H1 (cell line): Measurements from ENCODE around the gene ZBTB9. TPM values are rescaled to one million over a fixed set of nuclear protein-coding genes. Genes with fewer than 3 reads are reported as not detected.

Experiments used
- CTCF ChIA-PET: fragments of 300-600 bp; sonication (Branson Sonifier 250); formaldehyde crosslinking; loops from one replicate; lab custom pipeline; 2021; ENCODE audit not compliant: partially characterized antibody; lab: Charles Lee
- POLR2A ChIA-PET: fragments of 300-600 bp; sonication (Branson Sonifier 250); formaldehyde crosslinking; loops from one replicate; lab custom pipeline; 2021; ENCODE audit warnings: inconsistent platforms; ENCODE audit not compliant: partially characterized antibody; lab: Charles Lee
- DNase-seq, 2 experiments: peaks; one replicate each; pipeline versions ENCODE4 v3.0.0 to v3.0.0-alpha.2; 2010 to 2022; ENCODE audit warnings: low spot score in 2 of 2, low read depth in 1 of 2, mixed read lengths in 1 of 2
- FAIRE-seq: peaks from 2 replicates; lab custom pipeline; 2011; peaks lifted over from hg19 to GRCh38; lab: Jason Lieb, UNC
- H2AFZ ChIP-seq: 2 replicates; pipeline ENCODE4 v1.8.1; 2012; ENCODE audit warnings: low read length, inconsistent platforms
- H2AK5ac ChIP-seq: 2 replicates; pipeline ENCODE4 v1.6.1; 2013; ENCODE audit warnings: low read depth, low read length
- H2BK120ac ChIP-seq: replicated peaks from 2 replicates; pipeline ENCODE3; 2013; ENCODE audit warnings: low read depth, low read length, inconsistent platforms
- H2BK12ac ChIP-seq: 2 replicates; pipeline ENCODE4 v1.6.1; 2013; ENCODE audit warnings: low read depth, low read length
- H2BK15ac ChIP-seq: 2 replicates; pipeline ENCODE4 v1.6.1; 2013; ENCODE audit warnings: low read length
- H2BK20ac ChIP-seq: 2 replicates; pipeline ENCODE4 v1.6.1; 2013; ENCODE audit warnings: low read length
- H2BK5ac ChIP-seq: 2 replicates; pipeline ENCODE4 v1.6.1; 2013; ENCODE audit warnings: low read depth, low read length
- H3K14ac ChIP-seq: 2 replicates; pipeline ENCODE4 v1.6.1; 2013; ENCODE audit warnings: inconsistent platforms; ENCODE audit not compliant: insufficient read length
- H3K18ac ChIP-seq: 2 replicates; pipeline ENCODE4 v1.6.1; 2013; ENCODE audit warnings: low read length; ENCODE audit errors: extremely low read depth
- H3K23ac ChIP-seq: 2 replicates; pipeline ENCODE4 v1.6.1; 2013; ENCODE audit warnings: inconsistent platforms; ENCODE audit not compliant: insufficient read length
- H3K23me2 ChIP-seq: 2 replicates; pipeline ENCODE4 v1.6.1; 2013; ENCODE audit warnings: low read depth, low read length
- H3K27ac ChIP-seq: 2 replicates; pipeline ENCODE4 v1.6.1; 2011; ENCODE audit warnings: low read depth, low read length, inconsistent platforms
- H3K27me3 ChIP-seq, 4 experiments: replicated peaks in 1 of 4; 1 replicate in 1 of 4; 2 replicates in 3 of 4; pipeline versions ENCODE4 v1.6.1 to v1.8.1; 2011 to 2013; ENCODE audit warnings: low read length in 3 of 4, mild to moderate bottlenecking in 3 of 4, inconsistent platforms in 2 of 4, mixed read lengths in 2 of 4, moderate library complexity in 1 of 4; ENCODE audit not compliant: control insufficient read depth in 3 of 4, insufficient read depth in 3 of 4; ENCODE audit errors: extremely low read depth in 1 of 4
- H3K36me3 ChIP-seq, 4 experiments: 2 replicates each; pipeline versions ENCODE4 v1.6.1 to v1.8.1; 2011 to 2013; ENCODE audit warnings: mild to moderate bottlenecking in 4 of 4, low read length in 3 of 4, moderate library complexity in 2 of 4, control low read depth in 1 of 4, inconsistent platforms in 1 of 4; ENCODE audit not compliant: insufficient read depth in 4 of 4, control insufficient read depth in 2 of 4
- H3K4ac ChIP-seq: replicated peaks from 2 replicates; pipeline ENCODE3; 2013; ENCODE audit warnings: low read length, low read depth, mixed read lengths, inconsistent platforms; ENCODE audit not compliant: insufficient read length
- H3K4me1 ChIP-seq, 4 experiments: replicated peaks in 1 of 4; 1 replicate in 1 of 4; 2 replicates in 3 of 4; pipeline versions ENCODE4 v1.6.1 to v1.8.1; 2011 to 2013; ENCODE audit warnings: low read length in 3 of 4, inconsistent platforms in 2 of 4, mixed read lengths in 1 of 4; ENCODE audit not compliant: insufficient read depth in 4 of 4, control insufficient read depth in 3 of 4
- H3K4me2 ChIP-seq, 2 experiments: 2 replicates each; pipeline versions ENCODE4 v1.6.1 to v1.8.1; 2011 to 2013; ENCODE audit warnings: low read depth in 2 of 2, low read length in 2 of 2, control low read depth in 1 of 2, inconsistent platforms in 1 of 2, mild to moderate bottlenecking in 1 of 2; ENCODE audit not compliant: insufficient read depth in 1 of 2
- H3K4me3 ChIP-seq, 4 experiments: fragments of 200-600, 300-600 bp in 1 of 4; sonication (generic), shearing (Covaris generic), sonication (Bioruptor Twin) in 1 of 4; 2 replicates each; pipeline versions ENCODE4 v1.5.1 to v1.8.1; 2011 to 2016; ENCODE audit warnings: low read length in 4 of 4, low read depth in 3 of 4, control low read depth in 2 of 4, inconsistent platforms in 2 of 4, mild to moderate bottlenecking in 2 of 4, mixed read lengths in 1 of 4, moderate library complexity in 1 of 4; ENCODE audit not compliant: insufficient read depth in 2 of 4; ENCODE audit errors: extremely low read depth in 1 of 4
- H3K56ac ChIP-seq: replicated peaks from 2 replicates; pipeline ENCODE3; 2013; ENCODE audit warnings: low read depth, mild to moderate bottlenecking, mixed read lengths, low read length, inconsistent platforms; ENCODE audit not compliant: insufficient read length
- H3K79me1 ChIP-seq: 2 replicates; pipeline ENCODE4 v1.6.1; 2013; ENCODE audit warnings: low read depth, low read length, control low read depth
- H3K79me2 ChIP-seq, 2 experiments: 2 replicates each; pipeline versions ENCODE4 v1.6.1 to v1.8.1; 2012 to 2013; ENCODE audit warnings: low read length in 2 of 2, mild to moderate bottlenecking in 2 of 2, inconsistent platforms in 1 of 2; ENCODE audit not compliant: insufficient read depth in 2 of 2, control insufficient read depth in 1 of 2
- H3K9ac ChIP-seq, 4 experiments: replicated peaks in 1 of 4; 1 replicate in 1 of 4; 2 replicates in 3 of 4; pipeline versions ENCODE4 v1.6.1 to v1.8.1; 2011 to 2013; ENCODE audit warnings: low read depth in 3 of 4, low read length in 3 of 4, control low read depth in 2 of 4, mild to moderate bottlenecking in 2 of 4, moderate library complexity in 2 of 4, inconsistent platforms in 1 of 4; ENCODE audit errors: extremely low read depth in 1 of 4
- H3K9me3 ChIP-seq, 2 experiments: 2 replicates each; pipeline versions ENCODE4 v1.6.1 to v1.8.1; 2012 to 2013; ENCODE audit warnings: mild to moderate bottlenecking in 2 of 2, moderate library complexity in 2 of 2, control low read depth in 1 of 2, inconsistent platforms in 1 of 2, low read depth in 1 of 2, low read length in 1 of 2, mixed read lengths in 1 of 2; ENCODE audit not compliant: insufficient read depth in 2 of 2
- H4K20me1 ChIP-seq, 2 experiments: replicated peaks in 1 of 2; 2 replicates each; pipeline versions ENCODE3 to v1.8.1; 2011 to 2013; ENCODE audit warnings: inconsistent platforms in 2 of 2, low read length in 2 of 2, mild to moderate bottlenecking in 1 of 2; ENCODE audit not compliant: insufficient read depth in 2 of 2, control insufficient read depth in 1 of 2
- H4K5ac ChIP-seq: 2 replicates; pipeline ENCODE4 v1.6.1; 2013; ENCODE audit warnings: low read length, low read depth, mixed read lengths, inconsistent platforms; ENCODE audit not compliant: insufficient read length
- H4K8ac ChIP-seq: 2 replicates; pipeline ENCODE4 v1.8.0; 2013; ENCODE audit warnings: mild to moderate bottlenecking, moderate library complexity, low read length, inconsistent platforms; ENCODE audit not compliant: insufficient read depth; ENCODE audit errors: extremely low read depth
- H4K91ac ChIP-seq: replicated peaks from 2 replicates; pipeline ENCODE3; 2013; ENCODE audit warnings: low read length, mixed read lengths, inconsistent platforms; ENCODE audit not compliant: insufficient read length
- E2F6 ChIP-seq: IDR thresholded peaks from 2 replicates; pipeline ENCODE4 v1.6.1; 2012; ENCODE audit warnings: inconsistent platforms
- GTF2F1 ChIP-seq: IDR thresholded peaks from 2 replicates; pipeline ENCODE4 v1.6.1; 2012; ENCODE audit warnings: low read depth, low read length, improper control_type of control experiment, borderline replicate concordance
- RAD21 ChIP-seq, 2 experiments: IDR thresholded peaks in 1 of 2; conservative IDR thresholded peaks in 1 of 2; 2 replicates each; pipeline ENCODE4 v1.6.1; 2011; ENCODE audit warnings: low read depth in 2 of 2, low read length in 2 of 2, improper control_type of control experiment in 1 of 2, inconsistent platforms in 1 of 2, mild to moderate bottlenecking in 1 of 2, moderate library complexity in 1 of 2
- TAF1 ChIP-seq: IDR thresholded peaks from 2 replicates; pipeline ENCODE4 v1.6.1; 2011; ENCODE audit warnings: mild to moderate bottlenecking, low read depth, low read length
- ZNF274 ChIP-seq: IDR thresholded peaks from 2 replicates; pipeline ENCODE4 v1.7.0; 2012; ENCODE audit warnings: low read length, borderline replicate concordance; ENCODE audit errors: extremely low read depth
- WGBS, 2 experiments: shearing (Covaris generic) in 1 of 2; methylation state at CpG; one replicate each; pipeline versions ENCODE4 v1.1.6 to v1.1.7; 2013 to 2015; ENCODE audit warnings: low lambda C conversion rate in 2 of 2, mixed read lengths in 2 of 2, inconsistent platforms in 1 of 2, low coverage in 1 of 2, missing lambda C conversion rate in 1 of 2; ENCODE audit not compliant: insufficient replicate concordance in 2 of 2, insufficient coverage in 1 of 2, insufficient read length in 1 of 2; ENCODE audit errors: extremely low coverage in 1 of 2, missing lambda C conversion rate in 1 of 2; 5-methylcytosine and 5-hydroxymethylcytosine counted together
- polyA plus RNA-seq, 7 experiments: library from polyadenylated mRNA; depleted of rRNA in 3 of 7; stranded (reverse) in 5 of 7; unstranded in 2 of 7; fragments of >200 nt in 5 of 7; fragments of 200-250 nt in 2 of 7; gene quantifications; 1 replicate in 5 of 7; 2 replicates in 1 of 7; 4 replicates in 1 of 7; pipeline versions ENCODE4 v1.2.1 to v1.2.3, GENCODE V29; 2011 to 2013; ENCODE audit warnings: missing spikeins in 2 of 7, mixed read lengths in 2 of 7
- total RNA-seq: library from RNA; stranded (reverse); fragmentation: NEBNext Ultra II Directional; extraction: Animal tissue kit (Norgen Biotek cat#: 25700); gene quantifications from 2 replicates; pipeline ENCODE4 v1.2.1, GENCODE V29; 2021
- TF ChIP-seq, protein P1 (sequence below), 3 experiments: IDR thresholded peaks; 1 replicate in 2 of 3; 2 replicates in 1 of 3; pipeline versions ENCODE4 v1.5.1 to v1.6.1; 2011; ENCODE audit warnings: low read length in 3 of 3, mild to moderate bottlenecking in 3 of 3, inconsistent platforms in 2 of 3, low read depth in 1 of 3, moderate library complexity in 1 of 3; ENCODE audit not compliant: insufficient read depth in 1 of 3; ENCODE audit errors: control extremely low read depth in 1 of 3

ZBTB9 gene
- total and polyA plus RNA-seq, 2 of the 8 experiments (the other 6 are each of a cell fraction or from before 2014, with no cell fraction given) = 16.9 to 20.2 TPM

DNA sequence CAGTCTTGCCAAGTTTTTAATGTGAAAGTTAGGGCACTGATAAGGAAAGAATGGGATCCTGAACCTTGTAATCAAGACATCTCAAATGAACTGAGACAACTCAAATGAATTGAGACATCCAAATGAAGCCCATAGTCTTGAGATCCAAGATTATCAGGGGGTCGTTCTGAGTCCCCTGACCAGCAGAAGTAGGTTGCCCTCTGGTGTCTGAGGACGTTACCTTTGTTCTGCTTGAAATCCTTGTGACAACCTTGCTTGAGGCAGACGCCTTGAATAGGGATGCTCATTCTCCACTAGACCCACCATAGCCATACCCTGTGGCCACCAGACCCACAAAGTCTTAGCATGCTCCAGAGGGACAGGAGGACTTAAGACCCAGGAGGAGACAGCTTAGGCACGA lies 37.7 kb downstream of the ZBTB9 start:
- Histone ChIP-seq H3K9me3 (no peaks in the 10 kb centered on the region), H2BK20ac (no peak overlapping the region), H3K4me2 (no peak overlapping the region), H2AK5ac (no peak overlapping the region), H3K14ac (no peak overlapping the region), H3K23me2 (no peaks in the 10 kb centered on the region; the same call in 1 of the 2 replicates), H4K91ac (no peak overlapping the region), H3K18ac (no peak overlapping the region), H2BK15ac (no peak overlapping the region), H3K4ac (no peak overlapping the region), H4K5ac (no peak overlapping the region), H2BK120ac (no peak overlapping the region), H3K4me3 (no peak overlapping the region), H2AFZ (no peak overlapping the region), H3K56ac (no peak overlapping the region), H4K20me1 (no peaks in the 10 kb centered on the region), H2BK12ac (no peak overlapping the region), H4K8ac (no peak overlapping the region), H3K79me2 (no peaks in the 10 kb centered on the region), H3K4me1 (peaks cover 0 to 3% (median 1%) of the 10 kb centered on the region in 4 experiments; a peak in 2 of 7 replicates), H3K27me3 (no peaks in the 10 kb centered on the region), H3K79me1 (no peaks in the 10 kb centered on the region), H3K27ac (no peak overlapping the region), H3K36me3 (no peaks in the 10 kb centered on the region), H3K23ac (no peak overlapping the region), H3K9ac (no peak overlapping the region), H2BK5ac (no peak overlapping the region)
- FAIRE-seq = no peak
- 60% methylated on average over 4 of the region's 4 CpGs; no CpG with 5 or more reads in 1 of the 2 experiments for WGBS, 2 experiments
- no peak for DNase-seq
- TF ChIP-seq TAF1 (no peak), ZNF274 (no peak), RAD21 (IDR thresholded peaks at IDR 0.05 in 1 of 2, conservative IDR thresholded peaks at IDR 0.05 in 1 of 2; ENCODE audit: low read depth in 2 of 2, low read length in 2 of 2) (peak; percentile 61 to 72), E2F6 (no peak), GTF2F1 (no peak)
- TF ChIP-seq, protein P1, sequence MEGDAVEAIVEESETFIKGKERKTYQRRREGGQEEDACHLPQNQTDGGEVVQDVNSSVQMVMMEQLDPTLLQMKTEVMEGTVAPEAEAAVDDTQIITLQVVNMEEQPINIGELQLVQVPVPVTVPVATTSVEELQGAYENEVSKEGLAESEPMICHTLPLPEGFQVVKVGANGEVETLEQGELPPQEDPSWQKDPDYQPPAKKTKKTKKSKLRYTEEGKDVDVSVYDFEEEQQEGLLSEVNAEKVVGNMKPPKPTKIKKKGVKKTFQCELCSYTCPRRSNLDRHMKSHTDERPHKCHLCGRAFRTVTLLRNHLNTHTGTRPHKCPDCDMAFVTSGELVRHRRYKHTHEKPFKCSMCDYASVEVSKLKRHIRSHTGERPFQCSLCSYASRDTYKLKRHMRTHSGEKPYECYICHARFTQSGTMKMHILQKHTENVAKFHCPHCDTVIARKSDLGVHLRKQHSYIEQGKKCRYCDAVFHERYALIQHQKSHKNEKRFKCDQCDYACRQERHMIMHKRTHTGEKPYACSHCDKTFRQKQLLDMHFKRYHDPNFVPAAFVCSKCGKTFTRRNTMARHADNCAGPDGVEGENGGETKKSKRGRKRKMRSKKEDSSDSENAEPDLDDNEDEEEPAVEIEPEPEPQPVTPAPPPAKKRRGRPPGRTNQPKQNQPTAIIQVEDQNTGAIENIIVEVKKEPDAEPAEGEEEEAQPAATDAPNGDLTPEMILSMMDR (IDR thresholded peaks at IDR 0.05; ENCODE audit: control extremely low read depth in 1 of 3, insufficient read depth in 1 of 3, low read depth in 1 of 3, low read length in 3 of 3) = peak; percentile 36 to 52 (median 43)
- ChIA-PET POLR2A (interaction anchor here (0.5 to 2.0 kb wide), 3 partner anchors 36 to 882 kb away, joined by 3 to 5 read pairs (median 4); no protein-coding TSS in a partner anchor), CTCF (interaction anchor here (0.7 to 2.0 kb wide), 8 partner anchors 11 to 647 kb away, joined by 3 to 13 read pairs (median 4); no protein-coding TSS in a partner anchor)
